ENCODE measurements around the gene ATP6AP1. TPM values are rescaled to one million over a fixed set of nuclear protein-coding genes. Genes with fewer than 3 reads are reported as not detected.

ATP6AP1 gene
- total RNA-seq, 2 experiments from 2014 or later, result 25.6 to 28.6 TPM

DNA sequence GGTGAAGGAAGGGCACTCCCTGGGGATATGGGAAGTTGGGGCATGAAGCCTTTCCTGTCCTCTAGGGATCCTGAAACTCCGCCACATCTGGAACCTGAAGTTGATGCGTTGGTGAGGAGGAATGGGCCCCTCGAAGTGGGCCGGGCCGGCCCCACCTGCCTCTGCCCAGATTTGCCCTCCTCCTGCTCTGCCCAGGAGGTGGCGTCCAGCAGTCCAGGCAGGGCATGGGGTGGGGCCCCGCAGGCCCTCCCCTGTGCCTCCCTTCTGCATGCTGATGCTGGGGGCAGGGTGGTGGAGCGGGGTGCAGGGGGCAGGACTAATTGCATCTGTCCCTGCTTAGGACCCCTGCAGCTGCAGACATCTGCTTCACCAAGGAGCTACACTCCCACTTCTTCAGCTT is 15.3 kb upstream of the ATP6AP1 start:
- Mint-ChIP-seq H3K4me1 (peaks cover 13% of the 10 kb centered on the region), H3K27ac (no peak overlapping the region), H3K36me3 (ENCODE audit: low read depth) (peaks cover 10% of the 10 kb centered on the region), H3K9me3 (ENCODE audit: low read depth) (no peaks in the 10 kb centered on the region), H3K27me3 (no peaks in the 10 kb centered on the region), H3K4me3 (peak overlapping the region; percentile 86)
- intact Hi-C loops (cut with DNase I, micrococcal nuclease), result loop anchor here (2.0 to 5.0 kb wide), 2 partner anchors 16 to 44 kb away; partner anchors contain the start of genes ATP6AP1 (in 1 of the 2) and PLXNA3 (in 1 of the 2)
- ChIA-PET POLR2A (no interaction called here), CTCF (interaction anchor here (0.5 kb wide), 1 partner anchor 98 kb away, joined by 3 read pairs; no protein-coding TSS in a partner anchor)
- no peak for ATAC-seq
- no peak for DNase-seq

DNA sequence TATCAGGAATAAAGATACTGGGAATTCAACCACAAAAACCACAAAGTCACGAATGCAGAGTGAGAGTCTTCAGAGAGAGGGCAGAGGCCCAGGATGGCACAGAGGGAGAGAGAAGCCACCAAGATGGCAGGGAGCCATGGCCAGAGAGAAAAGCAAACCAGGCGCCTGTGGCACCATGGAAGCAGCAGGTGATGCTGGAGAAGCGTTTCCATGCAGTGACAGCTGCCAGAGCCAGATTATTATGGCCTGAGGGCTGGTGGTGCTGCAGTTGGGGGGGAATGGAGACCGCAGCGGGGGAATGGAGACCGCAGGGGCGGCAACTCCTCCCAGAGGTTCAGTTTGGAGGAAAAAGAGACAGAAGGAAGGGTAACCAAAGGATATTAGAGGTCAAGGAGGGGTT is 11.3 kb upstream of the ATP6AP1 start:
- Mint-ChIP-seq H3K27ac (no peak overlapping the region), H3K36me3 (ENCODE audit: low read depth) (peaks cover 12% of the 10 kb centered on the region), H3K27me3 (no peaks in the 10 kb centered on the region), H3K4me1 (peaks cover 9% of the 10 kb centered on the region), H3K9me3 (ENCODE audit: low read depth) (no peaks in the 10 kb centered on the region), H3K4me3 (no peak overlapping the region)
- ATAC-seq (no peak), DNase-seq (no peak)
- intact Hi-C loops (cut with DNase I, micrococcal nuclease), result no loop called here
- CTCF ChIA-PET, result no interaction called here
- POLR2A ChIA-PET, result no interaction called here

DNA sequence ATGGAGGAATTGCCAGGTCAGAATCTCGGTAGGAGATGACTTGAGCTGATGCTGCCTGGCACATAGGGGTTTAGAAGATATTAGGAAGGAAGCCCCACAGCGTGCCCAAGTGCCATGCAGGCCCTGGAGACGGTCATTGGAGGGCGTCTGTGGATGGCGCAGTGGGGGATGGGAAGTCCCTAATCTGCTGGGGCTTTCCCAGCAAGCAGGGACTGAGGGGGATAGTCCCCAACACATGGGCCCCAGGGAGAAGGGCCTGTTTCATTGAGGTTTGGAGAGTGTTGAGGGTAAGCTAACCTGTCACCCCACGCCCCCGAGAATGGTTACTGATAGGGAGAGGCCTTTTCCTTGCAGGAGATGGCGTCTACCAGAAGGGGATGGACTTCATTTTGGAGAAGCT is 9.3 kb upstream of the ATP6AP1 start:
- ChIA-PET POLR2A (no interaction called here), CTCF (no interaction called here)
- Mint-ChIP-seq H3K4me1 (peaks cover 3% of the 10 kb centered on the region), H3K27me3 (no peaks in the 10 kb centered on the region), H3K36me3 (ENCODE audit: low read depth) (peaks cover 5% of the 10 kb centered on the region), H3K4me3 (no peak overlapping the region), H3K27ac (no peak overlapping the region), H3K9me3 (ENCODE audit: low read depth) (no peaks in the 10 kb centered on the region)
- ATAC-seq (no peak), DNase-seq (no peak)
- intact Hi-C loops (cut with DNase I, micrococcal nuclease), result no loop called here

DNA sequence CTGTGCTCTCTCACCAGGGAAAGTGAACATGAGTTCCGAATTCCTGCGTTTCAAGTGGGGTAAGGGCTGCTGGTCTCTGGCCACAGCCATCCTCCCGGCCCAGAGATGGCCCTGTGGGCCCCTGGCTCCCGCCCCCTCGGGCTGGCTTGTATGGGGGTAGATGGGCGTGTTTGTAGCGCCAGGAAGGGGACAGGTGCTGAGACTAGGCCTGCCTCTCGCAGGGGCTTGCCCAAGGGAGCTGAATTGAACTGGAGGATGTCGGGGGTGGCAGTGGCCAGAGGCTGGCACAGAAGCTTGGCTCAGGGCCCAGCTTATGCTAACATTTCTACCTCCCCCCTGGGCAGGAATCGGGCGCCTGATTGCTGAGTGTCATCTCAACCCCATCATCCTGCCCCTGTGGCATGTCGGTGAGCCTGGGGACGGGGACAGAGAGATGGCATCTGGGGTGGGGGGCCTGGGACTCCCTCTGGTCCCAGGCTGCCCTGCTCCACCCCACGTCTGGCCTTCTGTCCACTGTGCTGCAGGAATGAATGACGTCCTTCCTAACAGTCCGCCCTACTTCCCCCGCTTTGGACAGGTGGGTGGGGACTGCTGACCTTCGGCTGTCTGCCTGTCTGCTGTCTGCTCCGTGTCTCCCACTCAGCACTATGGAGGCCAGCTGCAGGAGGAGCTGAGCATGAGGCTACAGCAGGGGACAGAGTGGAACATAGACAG is 8.6 kb upstream of the ATP6AP1 start:
- Mint-ChIP-seq H3K36me3 (ENCODE audit: low read depth) (peaks cover 5% of the 10 kb centered on the region), H3K27ac (no peak overlapping the region), H3K4me3 (no peak overlapping the region), H3K9me3 (ENCODE audit: low read depth) (no peaks in the 10 kb centered on the region), H3K27me3 (no peaks in the 10 kb centered on the region), H3K4me1 (peaks cover 6% of the 10 kb centered on the region)
- DNase-seq (no peak), ATAC-seq (no peak)
- ChIA-PET CTCF (no interaction called here), POLR2A (no interaction called here)
- intact Hi-C loops (cut with DNase I, micrococcal nuclease), result no loop called here

DNA sequence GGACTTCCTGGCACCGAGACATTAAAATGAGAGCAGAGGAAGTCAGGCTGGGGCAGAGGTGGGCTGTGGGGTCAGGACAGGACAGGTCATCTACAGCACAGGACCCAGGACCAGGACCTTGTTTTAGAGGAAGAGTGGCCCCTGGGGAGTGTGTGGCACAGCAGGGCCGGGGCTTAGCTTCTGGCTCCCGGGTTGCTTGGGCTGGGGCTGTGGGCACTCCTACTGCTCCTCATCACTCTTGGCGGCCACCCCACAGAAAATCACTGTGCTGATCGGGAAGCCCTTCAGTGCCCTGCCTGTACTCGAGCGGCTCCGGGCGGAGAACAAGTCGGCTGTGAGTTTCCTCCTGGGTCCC is 8.1 kb upstream of the ATP6AP1 start:
- H3K4me3 Mint-ChIP-seq, result no peak overlapping the region
- ChIA-PET POLR2A (no interaction called here), CTCF (no interaction called here)
- DNase-seq (no peak), ATAC-seq (no peak)
- no peaks in the 10 kb centered on the region for H3K9me3 Mint-ChIP-seq (ENCODE audit: low read depth)
- H3K27ac Mint-ChIP-seq, result no peak overlapping the region
- H3K36me3 Mint-ChIP-seq (ENCODE audit: low read depth), result peaks cover 3% of the 10 kb centered on the region
- H3K4me1 Mint-ChIP-seq, result peaks cover 6% of the 10 kb centered on the region
- no peaks in the 10 kb centered on the region for H3K27me3 Mint-ChIP-seq
- intact Hi-C loops (cut with DNase I, micrococcal nuclease), result no loop called here

DNA sequence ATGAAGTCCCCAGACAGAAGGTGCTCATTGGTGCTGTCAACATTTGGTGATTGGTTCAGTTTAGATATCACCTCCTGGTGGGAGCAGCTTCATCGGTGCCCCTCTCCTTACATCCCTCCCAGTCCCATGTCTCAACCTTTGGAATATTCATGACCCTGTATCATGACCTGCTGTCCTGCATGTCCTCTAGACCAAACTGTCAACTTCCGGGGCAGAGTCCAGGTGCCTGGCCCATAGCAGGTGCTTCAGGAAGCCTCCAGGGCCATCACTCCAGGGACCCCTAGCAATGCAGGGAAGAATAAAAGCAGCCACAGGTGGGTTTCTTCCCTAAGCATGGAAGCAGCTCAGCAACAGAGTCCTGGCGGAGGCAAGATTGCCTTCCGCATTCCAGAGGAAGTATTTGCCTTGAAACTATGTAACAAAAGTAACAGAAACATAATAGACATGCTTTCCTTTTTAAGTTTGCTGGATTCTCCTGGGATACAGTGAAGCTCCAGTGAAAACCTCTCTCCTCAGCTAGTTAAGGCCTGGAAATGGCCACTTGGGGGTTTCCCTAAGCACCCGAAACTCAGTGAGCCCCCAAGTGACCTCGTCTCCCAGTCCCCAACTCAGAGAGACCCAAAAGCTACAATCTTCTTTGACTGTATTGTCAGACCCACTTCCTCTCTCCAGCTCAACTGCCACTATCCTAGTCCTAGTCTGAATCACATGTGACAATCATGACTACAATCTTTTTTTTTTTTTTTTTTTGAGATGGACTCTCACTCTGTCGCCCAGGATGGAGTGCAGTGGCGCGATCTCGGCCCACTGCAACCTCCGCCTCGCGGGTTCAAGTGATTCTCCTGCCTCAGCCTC is 1.3 kb upstream of the ATP6AP1 start:
- no peaks in the 10 kb centered on the region for H3K36me3 Mint-ChIP-seq (ENCODE audit: low read depth)
- peaks cover 26% of the 10 kb centered on the region for H3K4me1 Mint-ChIP-seq
- POLR2A ChIA-PET, result no interaction called here
- intact Hi-C loops (cut with DNase I, micrococcal nuclease), result loop anchor here in 1 of 2 experiments (5.0 kb wide), 1 partner anchor 455 kb away; the partner anchor contains the start of genes HCFC1 and TMEM187
- H3K4me3 Mint-ChIP-seq, result peak overlapping the region; percentile 77
- CTCF ChIA-PET, result interaction anchor here (0.8 kb wide), 1 partner anchor 100 kb away, joined by 3 read pairs; no protein-coding TSS in a partner anchor
- H3K27me3 Mint-ChIP-seq, result no peaks in the 10 kb centered on the region
- no peak overlapping the region for H3K27ac Mint-ChIP-seq
- ATAC-seq (no peak), DNase-seq (no peak)
- H3K9me3 Mint-ChIP-seq (ENCODE audit: low read depth), result no peaks in the 10 kb centered on the region

DNA sequence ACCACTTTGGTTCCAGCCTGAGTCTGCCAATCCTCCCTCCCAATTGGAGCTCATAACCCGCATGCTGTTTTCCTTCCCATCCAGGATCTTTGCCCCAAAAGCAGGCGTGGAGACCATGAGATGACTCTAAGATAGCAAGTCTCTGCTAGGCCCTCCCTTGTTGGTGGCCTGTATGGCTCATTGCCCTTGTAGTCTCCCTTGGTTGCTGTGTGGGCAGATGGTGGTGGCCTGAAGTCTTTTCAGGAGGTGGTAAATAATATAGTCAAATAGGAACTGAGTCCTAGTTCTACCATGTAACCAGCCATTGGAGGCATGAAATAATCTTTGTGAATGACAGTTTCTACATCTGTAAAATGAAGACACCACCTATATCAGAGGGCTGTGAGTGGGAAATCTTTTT is 1.2 kb downstream of the ATP6AP1 start:
- CTCF ChIA-PET, result interaction anchor here (0.7 to 1.0 kb wide), 2 partner anchors 32 to 107 kb away, joined by 3 read pairs; no protein-coding TSS in a partner anchor
- Mint-ChIP-seq H3K4me3 (peak overlapping the region; percentile 77), H3K4me1 (peaks cover 24% of the 10 kb centered on the region), H3K36me3 (ENCODE audit: low read depth) (peaks cover 2% of the 10 kb centered on the region), H3K27me3 (no peaks in the 10 kb centered on the region), H3K9me3 (ENCODE audit: low read depth) (no peaks in the 10 kb centered on the region), H3K27ac (peak overlapping the region; percentile 65)
- POLR2A ChIA-PET, result no interaction called here
- DNase-seq, result peak; percentile 16
- ATAC-seq, result no peak
- intact Hi-C loops (cut with DNase I, micrococcal nuclease), result loop anchor here (2.0 to 5.0 kb wide), 4 partner anchors 17 to 457 kb away; partner anchors contain the start of genes HCFC1 (in 1 of the 2), RPL10 (in 1 of the 2), SLC10A3 (in 1 of the 2) and TMEM187 (in 1 of the 2)

DNA sequence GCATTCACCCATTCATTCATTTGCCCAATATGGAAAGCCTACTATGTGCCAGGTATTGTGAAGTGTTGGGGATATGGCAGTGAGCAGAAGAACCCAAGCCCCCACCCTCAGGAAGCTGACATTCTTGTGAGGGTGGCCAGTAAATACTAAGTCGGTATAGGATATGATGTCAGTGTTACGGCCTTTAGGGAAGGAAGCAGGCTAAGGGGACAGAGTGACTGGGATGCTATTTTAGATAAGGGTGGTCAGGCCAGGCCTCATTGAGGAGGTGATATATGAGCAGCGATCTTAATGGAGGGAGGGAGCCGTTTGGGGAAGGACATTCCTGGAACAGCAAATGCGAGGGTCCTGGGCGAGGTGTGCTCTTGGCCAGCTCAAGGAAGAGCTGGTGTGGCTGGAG is 2.0 kb downstream of the ATP6AP1 start:
- CTCF ChIA-PET, result no interaction called here
- intact Hi-C loops (cut with DNase I, micrococcal nuclease), result no loop called here
- no peak for ATAC-seq
- H3K4me1 Mint-ChIP-seq, result peaks cover 24% of the 10 kb centered on the region
- peak overlapping the region; percentile 5 for H3K4me3 Mint-ChIP-seq
- peaks cover 3% of the 10 kb centered on the region for H3K36me3 Mint-ChIP-seq (ENCODE audit: low read depth)
- no peaks in the 10 kb centered on the region for H3K27me3 Mint-ChIP-seq
- H3K9me3 Mint-ChIP-seq (ENCODE audit: low read depth), result no peaks in the 10 kb centered on the region
- POLR2A ChIA-PET, result no interaction called here
- peak overlapping the region; percentile 2 for H3K27ac Mint-ChIP-seq
- DNase-seq, result no peak

DNA sequence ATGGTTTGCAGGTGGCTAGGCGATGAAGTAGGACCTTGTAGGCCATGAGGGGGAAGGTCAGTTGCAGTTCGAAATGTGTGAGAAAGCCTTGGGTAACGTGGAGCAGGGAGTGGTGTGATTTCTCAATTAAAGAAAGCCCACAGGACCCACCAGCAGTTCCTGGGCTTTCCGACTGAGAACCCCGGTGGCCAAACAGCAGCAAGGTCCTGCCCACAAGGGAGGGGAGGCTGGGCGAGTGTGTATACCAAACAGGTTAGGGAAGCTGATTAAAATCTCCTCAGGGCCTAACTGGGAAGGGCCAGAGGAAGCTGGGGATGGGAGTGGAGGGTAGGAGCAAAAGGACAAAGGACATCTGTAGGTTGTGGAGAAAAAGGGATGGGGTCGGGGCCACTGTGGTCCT is 2.4 kb downstream of the ATP6AP1 start:
- H3K9me3 Mint-ChIP-seq (ENCODE audit: low read depth), result no peaks in the 10 kb centered on the region
- POLR2A ChIA-PET, result no interaction called here
- H3K4me3 Mint-ChIP-seq, result peak overlapping the region; percentile 5

DNA sequence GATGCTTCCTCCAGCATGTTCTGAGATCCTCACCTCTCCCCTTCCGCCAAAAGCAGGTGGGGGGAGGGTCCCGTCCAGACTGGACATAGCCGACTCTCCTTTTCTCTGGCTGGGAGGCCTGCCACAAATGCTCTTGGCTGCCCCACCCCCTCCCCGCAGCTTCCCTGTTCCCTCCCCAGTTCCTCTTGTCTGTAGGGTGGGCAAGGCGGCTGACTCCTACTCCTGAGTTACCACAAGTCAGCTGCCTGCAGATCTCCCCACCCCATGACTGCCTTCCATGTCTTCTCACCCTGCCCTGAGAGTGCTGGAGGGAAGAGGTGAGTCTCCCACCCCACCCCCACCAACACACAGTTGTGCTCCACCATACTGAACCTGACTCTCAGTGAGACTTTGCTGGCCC is 2.9 kb downstream of the ATP6AP1 start:
- no peak overlapping the region for H3K4me3 Mint-ChIP-seq
- ChIA-PET POLR2A (no interaction called here), CTCF (interaction anchor here (0.5 kb wide), 1 partner anchor 27 kb away, joined by 3 read pairs; no protein-coding TSS in a partner anchor)
- ATAC-seq (no peak), DNase-seq (no peak)
- intact Hi-C loops (cut with DNase I, micrococcal nuclease), result no loop called here
- no peaks in the 10 kb centered on the region for H3K9me3 Mint-ChIP-seq (ENCODE audit: low read depth)
- peaks cover 26% of the 10 kb centered on the region for H3K4me1 Mint-ChIP-seq
- peaks cover 6% of the 10 kb centered on the region for H3K36me3 Mint-ChIP-seq (ENCODE audit: low read depth)
- no peaks in the 10 kb centered on the region for H3K27me3 Mint-ChIP-seq
- H3K27ac Mint-ChIP-seq, result no peak overlapping the region

More for the DNA sequence above, 2.4 kb downstream of the ATP6AP1 start:
- DNase-seq, result no peak
- H3K27ac Mint-ChIP-seq, result peak overlapping the region; percentile 2
- CTCF ChIA-PET, result interaction anchor here (0.5 kb wide), 1 partner anchor 27 kb away, joined by 3 read pairs; no protein-coding TSS in a partner anchor
- H3K4me1 Mint-ChIP-seq, result peaks cover 24% of the 10 kb centered on the region
- intact Hi-C loops (cut with DNase I, micrococcal nuclease), result no loop called here
- no peaks in the 10 kb centered on the region for H3K27me3 Mint-ChIP-seq
- no peak for ATAC-seq
- peaks cover 6% of the 10 kb centered on the region for H3K36me3 Mint-ChIP-seq (ENCODE audit: low read depth)

DNA sequence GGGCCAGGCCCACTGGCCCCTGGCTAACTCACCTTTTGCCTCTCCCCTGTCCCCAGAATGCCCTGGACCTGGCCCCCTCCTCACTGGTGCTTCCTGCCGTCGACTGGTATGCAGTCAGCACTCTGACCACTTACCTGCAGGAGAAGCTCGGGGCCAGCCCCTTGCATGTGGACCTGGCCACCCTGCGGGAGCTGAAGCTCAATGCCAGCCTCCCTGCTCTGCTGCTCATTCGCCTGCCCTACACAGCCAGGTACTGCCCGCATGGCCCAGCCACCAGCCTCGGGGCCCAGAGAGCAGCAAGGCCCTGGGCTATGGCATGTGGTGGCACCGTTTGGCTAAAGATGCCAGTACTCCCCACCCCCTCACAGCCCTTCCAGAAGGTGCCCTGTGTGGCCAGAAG is 3.7 kb downstream of the ATP6AP1 start:
- H3K36me3 Mint-ChIP-seq (ENCODE audit: low read depth), result peaks cover 6% of the 10 kb centered on the region
- H3K27ac Mint-ChIP-seq, result no peak overlapping the region
- CTCF ChIA-PET, result no interaction called here
- ATAC-seq (no peak), DNase-seq (no peak)
- no peak overlapping the region for H3K4me3 Mint-ChIP-seq
- POLR2A ChIA-PET, result no interaction called here
- H3K4me1 Mint-ChIP-seq, result peaks cover 27% of the 10 kb centered on the region
- H3K9me3 Mint-ChIP-seq (ENCODE audit: low read depth), result no peaks in the 10 kb centered on the region
- intact Hi-C loops (cut with DNase I, micrococcal nuclease), result no loop called here
- no peaks in the 10 kb centered on the region for H3K27me3 Mint-ChIP-seq

DNA sequence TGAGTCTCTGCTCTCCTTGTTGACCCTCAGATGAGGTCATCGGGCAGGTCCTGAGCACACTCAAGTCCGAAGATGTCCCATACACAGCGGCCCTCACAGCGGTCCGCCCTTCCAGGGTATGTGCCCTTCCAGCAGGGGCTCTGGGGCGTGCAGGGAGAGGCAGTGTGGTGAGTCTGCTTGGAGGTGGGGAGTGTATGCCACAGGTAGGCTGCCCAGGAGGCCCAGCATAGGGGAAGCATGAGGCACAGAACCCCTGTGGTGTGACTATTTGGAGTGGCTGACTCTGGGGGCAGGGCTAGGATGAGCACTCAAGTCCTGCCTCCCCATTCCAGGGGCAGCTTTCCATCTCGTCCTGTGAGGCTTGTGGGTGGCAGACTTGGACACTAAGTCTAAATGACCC is 5.1 kb downstream of the ATP6AP1 start:
- no peaks in the 10 kb centered on the region for H3K27me3 Mint-ChIP-seq
- peaks cover 23% of the 10 kb centered on the region for H3K4me1 Mint-ChIP-seq
- POLR2A ChIA-PET, result no interaction called here
- no peak for ATAC-seq
- CTCF ChIA-PET, result no interaction called here
- DNase-seq, result no peak
- peaks cover 10% of the 10 kb centered on the region for H3K36me3 Mint-ChIP-seq (ENCODE audit: low read depth)
- H3K9me3 Mint-ChIP-seq (ENCODE audit: low read depth), result no peaks in the 10 kb centered on the region
- no peak overlapping the region for H3K4me3 Mint-ChIP-seq
- H3K27ac Mint-ChIP-seq, result no peak overlapping the region
- intact Hi-C loops (cut with DNase I, micrococcal nuclease), result no loop called here
